ENCODE data around the gene FGF2. TPM values are rescaled to one million over a fixed set of nuclear protein-coding genes. Genes with fewer than 3 reads are reported as not detected.

The FGF2 gene
- total and polyA plus RNA-seq, 12 donors, result 0.85 to 5.3 (median 2.6) TPM

DNA sequence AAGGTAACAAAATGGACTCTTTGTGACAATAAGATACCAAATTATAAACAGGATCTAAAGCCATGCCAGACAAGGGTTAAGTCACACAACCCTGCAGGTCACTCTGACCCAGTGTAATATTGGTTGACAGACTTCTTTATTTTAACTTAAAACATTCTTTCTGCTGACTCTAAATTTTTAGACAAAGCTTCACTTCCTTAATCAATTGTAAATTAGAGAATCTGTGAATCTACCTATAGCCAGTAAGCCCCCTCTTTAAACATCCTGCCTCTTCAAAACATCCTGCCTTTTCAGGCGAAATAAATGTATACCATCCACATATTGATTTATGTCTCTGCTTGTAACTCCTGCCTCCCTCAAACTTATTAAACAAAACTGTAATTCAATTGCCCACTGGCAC lies 81.6 kb downstream of the FGF2 start:
- H3K27ac ChIP-seq, result no peak overlapping the region
- intact Hi-C loops (cut with DNase I), result no loop called here
- H3K36me3 ChIP-seq (replicated peaks in 1 of 2), result no peaks in the 10 kb centered on the region
- WGBS, 4 donors, result 88 to 96% (median 93%) methylated on average over 1 of the region's 1 CpG
- no peaks in the 10 kb centered on the region for H3K4me1 ChIP-seq (replicated peaks in 1 of 2)
- DNase-seq, result no peak
- TF ChIP-seq, protein P1, sequence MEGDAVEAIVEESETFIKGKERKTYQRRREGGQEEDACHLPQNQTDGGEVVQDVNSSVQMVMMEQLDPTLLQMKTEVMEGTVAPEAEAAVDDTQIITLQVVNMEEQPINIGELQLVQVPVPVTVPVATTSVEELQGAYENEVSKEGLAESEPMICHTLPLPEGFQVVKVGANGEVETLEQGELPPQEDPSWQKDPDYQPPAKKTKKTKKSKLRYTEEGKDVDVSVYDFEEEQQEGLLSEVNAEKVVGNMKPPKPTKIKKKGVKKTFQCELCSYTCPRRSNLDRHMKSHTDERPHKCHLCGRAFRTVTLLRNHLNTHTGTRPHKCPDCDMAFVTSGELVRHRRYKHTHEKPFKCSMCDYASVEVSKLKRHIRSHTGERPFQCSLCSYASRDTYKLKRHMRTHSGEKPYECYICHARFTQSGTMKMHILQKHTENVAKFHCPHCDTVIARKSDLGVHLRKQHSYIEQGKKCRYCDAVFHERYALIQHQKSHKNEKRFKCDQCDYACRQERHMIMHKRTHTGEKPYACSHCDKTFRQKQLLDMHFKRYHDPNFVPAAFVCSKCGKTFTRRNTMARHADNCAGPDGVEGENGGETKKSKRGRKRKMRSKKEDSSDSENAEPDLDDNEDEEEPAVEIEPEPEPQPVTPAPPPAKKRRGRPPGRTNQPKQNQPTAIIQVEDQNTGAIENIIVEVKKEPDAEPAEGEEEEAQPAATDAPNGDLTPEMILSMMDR (IDR thresholded peaks at IDR 0.05), result no peak
- TF ChIP-seq POLR2A (IDR thresholded peaks at IDR 0.05), result no peak
- no peak overlapping the region for H3K4me3 ChIP-seq
- H3K9me3 ChIP-seq (replicated peaks in 1 of 3), result no peaks in the 10 kb centered on the region
- no peaks in the 10 kb centered on the region for H3K27me3 ChIP-seq

DNA sequence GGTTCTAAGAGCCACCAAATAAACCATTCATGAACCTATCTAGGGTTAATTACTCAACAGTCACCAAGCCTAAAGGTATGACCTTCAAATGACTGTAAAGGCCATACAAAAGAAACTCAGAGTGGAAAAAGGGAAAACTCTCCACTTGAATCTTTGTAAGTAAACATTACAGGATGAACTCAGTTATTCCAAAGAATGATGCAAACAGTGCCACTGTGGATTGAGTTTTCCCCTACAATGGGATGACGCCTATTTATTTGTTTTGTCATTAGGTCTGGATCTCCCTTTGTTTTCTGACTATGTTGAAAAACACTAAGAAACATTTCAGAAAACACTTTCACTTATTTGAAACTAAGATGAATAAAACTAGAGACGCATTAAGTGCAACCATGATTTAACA lies 83.1 kb downstream of the FGF2 start:
- WGBS, 4 donors, result 69 to 98% (median 84%) methylated on average over 2 of the region's 2 CpGs
- no peak for TF ChIP-seq POLR2A (IDR thresholded peaks at IDR 0.05)
- TF ChIP-seq, protein P1 (IDR thresholded peaks at IDR 0.05), result no peak
- Histone ChIP-seq H3K36me3 (replicated peaks in 1 of 2) (no peaks in the 10 kb centered on the region), H3K9me3 (replicated peaks in 1 of 3) (no peaks in the 10 kb centered on the region), H3K27me3 (no peaks in the 10 kb centered on the region), H3K27ac (no peak overlapping the region), H3K4me1 (replicated peaks in 1 of 2) (no peaks in the 10 kb centered on the region), H3K4me3 (no peak overlapping the region)
- DNase-seq, result no peak
- intact Hi-C loops (cut with DNase I), result no loop called here

DNA sequence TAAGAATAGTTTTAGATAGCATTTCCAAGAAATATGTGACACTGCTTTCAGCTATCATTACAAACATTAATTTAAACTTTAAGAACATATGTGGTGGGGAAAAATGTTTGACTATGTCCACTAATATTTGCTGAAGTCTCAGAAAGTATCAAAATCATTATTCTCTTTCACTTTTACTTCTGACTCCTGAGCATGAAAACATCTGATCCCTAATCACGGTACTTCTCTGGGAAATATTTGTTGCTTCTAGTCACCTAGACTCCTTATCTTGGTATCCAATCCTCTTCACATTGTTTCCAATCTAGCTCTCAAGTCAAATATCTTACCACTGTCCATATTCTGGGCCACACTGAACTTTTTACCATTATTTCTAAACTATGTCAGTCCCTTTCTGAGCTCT lies 85.0 kb downstream of the FGF2 start:
- H3K27me3 ChIP-seq, result no peaks in the 10 kb centered on the region
- no peak for DNase-seq
- no peaks in the 10 kb centered on the region for H3K4me1 ChIP-seq (replicated peaks in 1 of 2)
- H3K4me3 ChIP-seq, result no peak overlapping the region
- H3K9me3 ChIP-seq (replicated peaks in 1 of 3), result no peaks in the 10 kb centered on the region
- H3K36me3 ChIP-seq (replicated peaks in 1 of 2), result no peaks in the 10 kb centered on the region
- intact Hi-C loops (cut with DNase I), result no loop called here
- 65 to 95% (median 82%) methylated on average over 1 of the region's 1 CpG for WGBS, 4 donors
- H3K27ac ChIP-seq, result no peak overlapping the region
- TF ChIP-seq, protein P1 (IDR thresholded peaks at IDR 0.05), result no peak
- no peak for TF ChIP-seq POLR2A (IDR thresholded peaks at IDR 0.05)

DNA sequence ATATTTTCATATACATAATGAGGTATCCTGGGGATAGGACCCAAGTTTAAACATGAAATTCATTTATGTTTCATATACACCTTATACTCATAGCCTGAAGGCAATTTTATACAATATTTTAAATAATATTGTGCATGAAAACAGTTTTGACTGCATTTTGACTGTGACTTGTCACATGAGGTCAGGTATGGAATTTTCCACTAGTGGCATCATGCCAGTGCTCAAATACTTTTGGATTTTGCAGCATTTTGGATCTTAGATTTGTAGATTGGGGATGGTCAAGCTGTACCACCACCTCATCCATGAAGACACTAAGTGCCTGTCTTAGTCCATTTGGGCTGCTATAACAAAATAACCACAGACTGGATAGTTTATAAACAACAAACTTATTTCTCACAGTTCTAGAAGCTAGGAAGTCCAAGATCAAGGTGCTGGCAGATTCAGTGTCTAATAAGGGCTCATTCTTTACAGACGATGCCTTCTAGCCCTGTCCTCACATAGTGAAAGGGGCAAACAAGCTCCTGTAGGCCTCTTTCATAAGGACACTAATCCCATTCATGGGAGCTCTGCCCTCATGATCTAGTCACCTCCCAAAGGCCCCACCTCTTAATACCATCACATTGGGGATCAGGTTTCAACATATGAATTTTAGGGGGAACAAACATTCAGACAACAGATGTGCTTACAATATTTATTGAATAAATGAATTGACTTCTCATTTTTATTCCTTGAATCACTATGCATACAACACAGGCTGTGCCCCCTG lies 86.4 kb downstream of the FGF2 start:
- DNase-seq, result no peak
- Histone ChIP-seq H3K36me3 (replicated peaks in 1 of 2) (no peaks in the 10 kb centered on the region), H3K4me1 (replicated peaks in 1 of 2) (no peaks in the 10 kb centered on the region), H3K9me3 (replicated peaks in 1 of 3) (no peaks in the 10 kb centered on the region), H3K27ac (no peak overlapping the region), H3K4me3 (no peak overlapping the region), H3K27me3 (no peaks in the 10 kb centered on the region)
- WGBS, 4 donors, result 82 to 97% (median 89%) methylated on average over 1 of the region's 1 CpG
- no peak for TF ChIP-seq POLR2A (IDR thresholded peaks at IDR 0.05)
- TF ChIP-seq, protein P1 (IDR thresholded peaks at IDR 0.05), result no peak
- intact Hi-C loops (cut with DNase I), result no loop called here
